ENCODE measurements around the gene SCYGR4.

DNA sequence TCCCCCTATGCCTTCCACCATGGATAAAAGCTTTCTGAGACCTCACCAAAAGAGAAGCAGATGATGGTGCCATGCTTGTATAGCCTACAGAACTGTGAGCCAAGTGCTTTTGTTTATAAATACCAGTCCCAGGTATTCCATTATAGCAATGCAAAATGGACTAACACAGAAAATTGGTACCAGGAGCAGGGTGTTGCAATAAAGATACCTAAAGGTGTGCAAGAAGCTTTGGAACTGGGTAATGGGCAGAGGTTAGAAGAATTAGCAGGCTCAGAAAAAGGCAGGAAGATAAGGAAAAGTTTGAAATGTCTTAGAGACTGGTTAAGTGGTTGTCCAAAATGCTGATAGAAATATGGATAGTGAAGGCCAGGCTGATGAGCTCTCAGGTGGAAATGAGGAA is 34.9 kb upstream of the SCYGR4 start:
- TF ChIP-seq TARDBP (IDR thresholded peaks at IDR 0.05) = no peak
- TF ChIP-seq ZNF740 (CRISPR knock-in tag; IDR thresholded peaks at IDR 0.05) = no peak
- TF ChIP-seq ZNF740 (tag; IDR thresholded peaks at IDR 0.05) = no peak
- TF ChIP-seq, protein P1, sequence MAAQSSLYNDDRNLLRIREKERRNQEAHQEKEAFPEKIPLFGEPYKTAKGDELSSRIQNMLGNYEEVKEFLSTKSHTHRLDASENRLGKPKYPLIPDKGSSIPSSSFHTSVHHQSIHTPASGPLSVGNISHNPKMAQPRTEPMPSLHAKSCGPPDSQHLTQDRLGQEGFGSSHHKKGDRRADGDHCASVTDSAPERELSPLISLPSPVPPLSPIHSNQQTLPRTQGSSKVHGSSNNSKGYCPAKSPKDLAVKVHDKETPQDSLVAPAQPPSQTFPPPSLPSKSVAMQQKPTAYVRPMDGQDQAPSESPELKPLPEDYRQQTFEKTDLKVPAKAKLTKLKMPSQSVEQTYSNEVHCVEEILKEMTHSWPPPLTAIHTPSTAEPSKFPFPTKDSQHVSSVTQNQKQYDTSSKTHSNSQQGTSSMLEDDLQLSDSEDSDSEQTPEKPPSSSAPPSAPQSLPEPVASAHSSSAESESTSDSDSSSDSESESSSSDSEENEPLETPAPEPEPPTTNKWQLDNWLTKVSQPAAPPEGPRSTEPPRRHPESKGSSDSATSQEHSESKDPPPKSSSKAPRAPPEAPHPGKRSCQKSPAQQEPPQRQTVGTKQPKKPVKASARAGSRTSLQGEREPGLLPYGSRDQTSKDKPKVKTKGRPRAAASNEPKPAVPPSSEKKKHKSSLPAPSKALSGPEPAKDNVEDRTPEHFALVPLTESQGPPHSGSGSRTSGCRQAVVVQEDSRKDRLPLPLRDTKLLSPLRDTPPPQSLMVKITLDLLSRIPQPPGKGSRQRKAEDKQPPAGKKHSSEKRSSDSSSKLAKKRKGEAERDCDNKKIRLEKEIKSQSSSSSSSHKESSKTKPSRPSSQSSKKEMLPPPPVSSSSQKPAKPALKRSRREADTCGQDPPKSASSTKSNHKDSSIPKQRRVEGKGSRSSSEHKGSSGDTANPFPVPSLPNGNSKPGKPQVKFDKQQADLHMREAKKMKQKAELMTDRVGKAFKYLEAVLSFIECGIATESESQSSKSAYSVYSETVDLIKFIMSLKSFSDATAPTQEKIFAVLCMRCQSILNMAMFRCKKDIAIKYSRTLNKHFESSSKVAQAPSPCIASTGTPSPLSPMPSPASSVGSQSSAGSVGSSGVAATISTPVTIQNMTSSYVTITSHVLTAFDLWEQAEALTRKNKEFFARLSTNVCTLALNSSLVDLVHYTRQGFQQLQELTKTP (IDR thresholded peaks at IDR 0.05; ENCODE audit: low read depth in 1 of 2, partially characterized antibody in 2 of 2) = no peak
- TF ChIP-seq CTCF (IDR thresholded peaks at IDR 0.05 in 2 of 3, conservative IDR thresholded peaks at IDR 0.05 in 1 of 3; ENCODE audit: insufficient read depth in 2 of 3, low read depth in 1 of 3, low read length in 3 of 3) = no peak
- no peak for TF ChIP-seq CREM (IDR thresholded peaks at IDR 0.05; ENCODE audit: low read depth)
- no peak for TF ChIP-seq ZKSCAN8 (CRISPR knock-in tag; IDR thresholded peaks at IDR 0.05)
- no peak for TF ChIP-seq CHD2 (IDR thresholded peaks at IDR 0.05; ENCODE audit: low read depth, low read length)
- no peak for TF ChIP-seq RERE (CRISPR knock-in tag; IDR thresholded peaks at IDR 0.05; ENCODE audit: borderline replicate concordance)

Measured in K562 (cell line).